Measurements from ENCODE around the gene NQO2.

GRCh38 chr6:3011592-3011991 is 11.9 kb downstream of the NQO2 start:
- TF ChIP-seq KDM1A (IDR thresholded peaks at IDR 0.05; ENCODE audit: borderline replicate concordance) (no peak), CHD2 (IDR thresholded peaks at IDR 0.05; ENCODE audit: borderline replicate concordance, low read depth, low read length) (no peak), SUPT20H (IDR thresholded peaks at IDR 0.05; ENCODE audit: borderline replicate concordance, control insufficient read depth, low read depth, low read length) (no peak), MAX (IDR thresholded peaks at IDR 0.05; ENCODE audit: low read depth, low read length) (no peak), POLR2AphosphoS5 (IDR thresholded peaks at IDR 0.05; ENCODE audit: low read length) (no peak), EP300 (IDR thresholded peaks at IDR 0.05; ENCODE audit: borderline replicate concordance in 1 of 2, control insufficient read depth in 1 of 2, low read depth in 2 of 2, low read length in 2 of 2) (no peak), RFX5 (IDR thresholded peaks at IDR 0.05; ENCODE audit: low read depth, low read length) (no peak), EGR1 (IDR thresholded peaks at IDR 0.05; ENCODE audit: borderline replicate concordance in 1 of 2, low read depth in 2 of 2, low read length in 2 of 2) (no peak), TCF3 (IDR thresholded peaks at IDR 0.05; ENCODE audit: borderline replicate concordance, insufficient read depth, low read depth, low read length) (no peak)
- TF ChIP-seq, protein P1, sequence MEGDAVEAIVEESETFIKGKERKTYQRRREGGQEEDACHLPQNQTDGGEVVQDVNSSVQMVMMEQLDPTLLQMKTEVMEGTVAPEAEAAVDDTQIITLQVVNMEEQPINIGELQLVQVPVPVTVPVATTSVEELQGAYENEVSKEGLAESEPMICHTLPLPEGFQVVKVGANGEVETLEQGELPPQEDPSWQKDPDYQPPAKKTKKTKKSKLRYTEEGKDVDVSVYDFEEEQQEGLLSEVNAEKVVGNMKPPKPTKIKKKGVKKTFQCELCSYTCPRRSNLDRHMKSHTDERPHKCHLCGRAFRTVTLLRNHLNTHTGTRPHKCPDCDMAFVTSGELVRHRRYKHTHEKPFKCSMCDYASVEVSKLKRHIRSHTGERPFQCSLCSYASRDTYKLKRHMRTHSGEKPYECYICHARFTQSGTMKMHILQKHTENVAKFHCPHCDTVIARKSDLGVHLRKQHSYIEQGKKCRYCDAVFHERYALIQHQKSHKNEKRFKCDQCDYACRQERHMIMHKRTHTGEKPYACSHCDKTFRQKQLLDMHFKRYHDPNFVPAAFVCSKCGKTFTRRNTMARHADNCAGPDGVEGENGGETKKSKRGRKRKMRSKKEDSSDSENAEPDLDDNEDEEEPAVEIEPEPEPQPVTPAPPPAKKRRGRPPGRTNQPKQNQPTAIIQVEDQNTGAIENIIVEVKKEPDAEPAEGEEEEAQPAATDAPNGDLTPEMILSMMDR (IDR thresholded peaks at IDR 0.05 in 2 of 3, conservative IDR thresholded peaks at IDR 0.05 in 1 of 3; ENCODE audit: control insufficient read depth in 2 of 3, extremely low read depth in 1 of 3, insufficient read depth in 1 of 3, low read depth in 3 of 3, low read length in 3 of 3): no peak
- TF ChIP-seq, protein P2, sequence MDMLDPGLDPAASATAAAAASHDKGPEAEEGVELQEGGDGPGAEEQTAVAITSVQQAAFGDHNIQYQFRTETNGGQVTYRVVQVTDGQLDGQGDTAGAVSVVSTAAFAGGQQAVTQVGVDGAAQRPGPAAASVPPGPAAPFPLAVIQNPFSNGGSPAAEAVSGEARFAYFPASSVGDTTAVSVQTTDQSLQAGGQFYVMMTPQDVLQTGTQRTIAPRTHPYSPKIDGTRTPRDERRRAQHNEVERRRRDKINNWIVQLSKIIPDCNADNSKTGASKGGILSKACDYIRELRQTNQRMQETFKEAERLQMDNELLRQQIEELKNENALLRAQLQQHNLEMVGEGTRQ (IDR thresholded peaks at IDR 0.05; ENCODE audit: borderline replicate concordance, low read depth, low read length): no peak
